GM18519 (cell line): ENCODE results near the gene FAM83B.
"Not testable (repeated sequence)": the region's sequence is repeated elsewhere in the genome, so short reads cannot be mapped to it uniquely, and the experiment has no call there.

Experiments
- ATAC-seq: cut with Tn5 transposase; IDR thresholded peaks from one replicate; pipeline ENCODE4 v1.9.1; 2021; ENCODE audit warnings: mild to moderate bottlenecking, moderate library complexity; ENCODE audit not compliant: unreplicated experiment, low FRiP score

Gene FAM83B

DNA sequence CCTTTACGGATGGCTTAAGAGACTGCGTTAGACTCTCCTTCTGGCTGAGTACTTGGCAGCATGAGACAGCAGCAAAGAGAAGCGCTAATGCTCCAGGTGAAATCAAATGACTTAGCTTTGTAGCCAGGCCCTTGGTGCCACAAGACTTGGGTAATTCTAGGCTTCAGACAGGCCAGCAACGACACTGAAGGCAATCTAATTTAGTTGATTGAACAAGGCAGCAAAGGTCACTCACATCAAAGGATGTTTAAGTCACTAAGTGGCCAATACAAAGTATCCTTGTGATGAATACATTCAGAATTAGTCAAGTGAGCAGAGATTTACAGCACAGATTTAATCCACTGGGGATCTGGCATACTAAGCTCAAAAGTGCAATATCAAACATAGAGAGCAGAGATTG, 113.2 kb downstream of the FAM83B start:
- ATAC-seq, result no peak

DNA sequence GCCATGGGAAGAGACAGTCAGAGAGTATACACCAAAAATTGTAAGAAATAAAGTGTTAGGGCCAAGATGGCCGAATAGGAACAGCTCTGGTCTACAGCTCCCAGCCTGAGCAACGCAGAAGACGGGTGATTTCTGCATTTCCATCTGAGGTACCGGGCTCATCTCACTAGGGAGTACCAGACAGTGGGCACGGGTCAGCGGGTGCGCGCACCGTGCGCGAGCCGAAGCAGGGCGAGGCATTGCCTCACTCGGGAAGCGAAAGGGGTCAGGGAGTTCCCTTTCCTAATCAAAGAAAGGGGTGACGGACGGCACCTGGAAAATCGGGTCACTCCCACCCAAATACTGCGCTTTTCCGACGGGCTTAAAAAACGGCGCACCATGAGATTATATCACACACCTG, 114.8 kb downstream of the FAM83B start:
- not testable (repeated sequence) for ATAC-seq

DNA sequence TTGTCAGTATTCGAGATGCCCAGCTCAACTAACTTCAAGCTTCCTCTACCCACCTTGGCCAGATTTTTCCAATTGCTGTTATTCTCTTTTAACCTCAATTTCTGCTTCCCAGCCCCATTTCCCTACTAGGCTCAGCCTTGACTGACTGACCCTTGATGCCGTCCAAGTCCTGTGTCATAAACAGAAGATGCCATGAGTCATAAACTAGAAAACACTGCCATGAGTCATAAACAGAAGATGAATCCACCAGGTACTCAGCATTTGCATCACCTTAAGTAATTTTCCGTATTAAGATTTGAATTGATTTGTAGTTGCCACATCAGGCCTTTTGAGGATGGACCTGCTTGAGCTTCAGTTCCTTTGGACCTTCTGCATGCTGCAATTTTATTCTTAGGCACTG, 123.8 kb downstream of the FAM83B start:
- ATAC-seq, result no peak

DNA sequence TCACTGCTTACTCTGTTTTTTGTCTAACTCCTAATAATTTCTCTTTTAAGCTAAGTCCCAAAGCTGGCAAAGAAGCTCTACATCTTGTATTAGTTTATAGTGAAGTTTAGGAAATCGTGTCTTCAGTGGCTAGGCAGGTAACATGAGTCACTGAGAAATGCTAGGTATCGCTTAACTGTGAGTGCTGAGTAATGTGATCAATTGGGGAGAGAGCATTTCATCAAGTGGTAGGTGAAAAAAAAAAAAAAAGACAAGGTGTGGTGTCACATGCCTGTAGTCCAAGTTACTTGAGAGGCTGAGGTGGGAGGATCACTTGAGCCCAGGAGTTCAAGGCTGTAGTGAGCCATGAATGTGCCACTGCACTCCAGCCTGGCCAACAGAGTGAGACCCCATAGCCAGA, 125.3 kb downstream of the FAM83B start:
- ATAC-seq, result no peak

DNA sequence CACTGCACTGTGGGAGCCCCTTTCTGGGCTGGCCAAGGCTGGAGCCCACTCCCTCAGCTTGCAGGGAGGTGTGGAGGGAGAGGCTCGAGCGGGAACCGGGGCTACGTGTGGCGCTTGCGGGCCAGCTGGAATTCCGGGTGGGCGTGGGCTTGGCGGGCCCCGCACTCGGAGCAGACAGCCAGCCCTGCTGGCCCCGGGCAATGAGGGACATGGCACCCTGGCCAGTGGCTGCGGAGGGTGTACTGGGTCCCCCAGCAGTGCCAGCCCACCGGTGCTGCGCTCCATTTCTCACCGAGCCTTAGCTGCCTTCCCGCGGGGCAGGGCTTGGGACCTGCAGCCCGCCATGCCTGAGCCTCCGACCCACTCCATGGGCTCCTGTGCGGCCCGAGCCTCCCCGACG, 132.6 kb downstream of the FAM83B start:
- not testable (repeated sequence) for ATAC-seq

DNA sequence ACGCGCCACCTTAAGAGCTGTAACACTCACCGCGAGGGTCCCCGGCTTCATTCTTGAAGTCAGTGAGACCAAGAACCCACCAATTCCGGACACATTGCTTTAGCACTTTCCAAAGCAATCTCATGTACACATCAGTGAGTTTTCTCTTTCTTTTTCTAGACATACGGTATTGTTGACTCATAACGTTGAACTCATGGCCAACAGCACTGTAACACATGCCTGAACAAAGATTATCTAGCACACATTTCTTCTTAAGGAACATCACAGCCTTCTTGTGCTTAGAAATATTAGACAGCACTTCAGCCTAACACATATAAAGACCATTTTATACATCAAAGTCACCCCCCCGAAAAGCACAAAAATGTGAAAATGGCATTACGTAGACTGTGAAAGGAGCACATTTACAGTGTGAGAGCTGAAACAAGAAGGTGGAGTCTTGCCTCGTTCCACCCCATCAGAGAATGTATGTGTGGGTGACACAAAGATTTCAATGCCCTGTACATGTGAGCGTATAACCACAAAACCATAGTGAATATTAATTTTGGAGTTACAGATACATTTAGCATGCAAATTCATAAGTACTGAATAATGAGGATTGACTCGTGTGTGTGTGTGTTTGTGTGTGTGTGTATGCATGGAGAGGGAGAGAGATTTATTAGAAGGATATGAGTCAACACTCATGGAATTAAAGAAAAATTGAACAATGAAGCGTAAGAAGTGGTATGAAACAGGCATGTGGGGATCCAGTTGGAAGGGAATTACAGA, 134.1 kb downstream of the FAM83B start:
- ATAC-seq, result no peak

DNA sequence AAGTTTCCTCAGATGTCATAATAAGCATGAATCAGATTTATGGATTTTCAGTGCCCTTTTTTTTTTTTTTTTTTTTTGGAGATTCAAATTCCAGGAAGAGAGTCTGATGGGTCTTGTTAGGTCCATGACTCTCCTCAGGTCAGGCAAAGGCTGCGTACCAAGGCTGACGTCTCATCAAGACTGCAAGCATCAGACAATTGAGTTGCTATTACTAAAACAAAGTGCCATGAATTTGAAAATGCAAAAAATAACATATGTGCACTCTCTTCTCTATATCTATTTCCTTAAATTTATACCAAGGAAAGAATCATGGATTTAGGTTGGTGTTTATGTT, 134.7 kb downstream of the FAM83B start:
- ATAC-seq, result no peak

DNA sequence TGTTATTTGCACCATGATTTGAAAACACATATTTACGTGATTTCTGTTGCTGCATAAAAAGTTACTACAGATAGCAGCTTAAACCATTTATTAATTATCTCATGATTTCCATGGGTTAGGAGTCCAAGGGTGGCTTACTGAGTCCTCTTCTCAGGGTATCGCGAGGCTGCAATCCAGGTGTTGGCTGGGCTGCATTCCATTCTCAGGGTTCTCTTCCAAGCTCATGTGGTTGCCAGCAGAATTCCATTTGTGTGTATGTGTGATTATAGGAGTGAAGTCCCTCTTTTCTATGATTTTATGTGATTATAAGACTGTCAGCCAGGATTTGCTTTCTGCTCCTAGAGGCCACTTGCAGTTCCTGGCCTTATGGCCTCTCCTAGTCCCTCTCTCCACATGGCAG, 135.1 kb downstream of the FAM83B start:
- no peak for ATAC-seq

DNA sequence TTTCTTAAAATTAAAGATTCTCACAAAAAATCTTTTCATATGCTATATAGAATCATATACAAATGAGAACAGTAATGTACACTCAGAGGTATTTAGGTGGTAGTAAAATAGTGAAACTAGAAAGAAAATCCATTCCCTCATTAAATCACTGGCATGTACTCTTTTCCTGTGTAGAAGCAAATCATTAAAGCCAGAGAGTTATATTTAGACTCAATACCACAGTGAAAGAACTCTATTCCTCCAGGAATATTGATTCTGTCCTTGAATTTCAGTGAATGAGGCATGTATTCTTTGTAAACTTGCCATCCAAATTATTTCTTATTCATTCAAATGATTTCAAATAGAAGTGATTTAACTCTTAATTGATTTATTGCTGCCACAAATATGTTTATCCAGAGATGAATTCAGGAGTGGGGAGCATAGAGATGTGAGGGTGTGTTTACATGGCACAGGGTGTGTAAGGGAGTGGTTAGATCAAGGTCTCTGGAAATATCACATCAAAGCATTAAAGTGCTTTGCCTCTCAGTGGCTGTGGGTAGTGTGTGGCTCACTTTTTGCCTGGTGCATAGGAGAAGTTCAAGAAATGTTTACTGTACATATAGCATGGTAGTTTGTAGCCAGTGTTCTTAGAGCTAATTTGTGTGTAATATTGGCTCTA, 141.2 kb downstream of the FAM83B start:
- ATAC-seq, result no peak

DNA sequence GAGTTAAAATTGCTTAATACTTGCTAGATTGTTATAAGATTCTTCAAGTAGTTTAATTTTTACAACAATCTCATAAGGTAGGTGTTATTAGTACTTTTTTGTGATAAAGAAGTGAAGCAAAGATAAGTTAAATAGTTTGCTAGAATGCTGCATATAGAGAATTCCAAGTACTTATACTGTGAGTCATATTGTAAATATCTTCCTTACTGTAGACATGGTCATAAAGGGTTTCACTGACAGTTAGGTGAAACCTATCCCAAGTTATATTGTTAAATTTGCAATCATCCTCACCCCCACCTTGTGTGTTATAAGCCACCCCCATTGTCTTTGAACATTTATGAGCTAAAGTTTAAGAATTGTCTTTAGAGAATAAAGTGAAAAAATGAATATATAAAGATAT, 142.0 kb downstream of the FAM83B start:
- ATAC-seq, result no peak

DNA sequence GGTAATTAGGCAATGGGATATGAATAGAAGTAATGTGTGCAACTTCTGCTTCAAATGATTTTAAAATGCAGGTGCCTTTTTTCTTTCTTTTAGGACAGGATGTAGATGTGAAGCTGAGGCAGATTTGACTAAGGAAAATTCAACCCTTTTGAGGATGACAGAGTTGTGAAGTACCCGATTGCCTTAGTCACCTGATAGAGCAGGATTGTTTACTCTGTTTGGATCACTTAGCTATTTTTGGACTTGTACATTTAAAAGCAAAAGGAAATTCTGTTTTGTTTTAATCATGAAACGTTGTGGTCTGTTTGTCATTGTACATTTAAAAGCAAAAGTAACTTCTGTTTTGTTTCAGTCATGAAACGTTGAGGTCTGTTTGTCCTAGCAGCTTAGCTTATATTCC, 143.4 kb downstream of the FAM83B start:
- ATAC-seq, result no peak
